CD4-positive, alpha-beta T cell treated with Interleukin-12 subunit alpha and Interleukin-12 subunit beta, for 1 hour (primary cell): ENCODE data around the gene CNTNAP2.
"Not testable (repeated sequence)": the region's sequence is repeated elsewhere in the genome, so short reads cannot be mapped to it uniquely, and the experiment has no call there.

Experiments
- DNase-seq: peaks from one replicate; pipeline ENCODE4 v3.0.0-alpha.2; 2020

Gene CNTNAP2

GRCh38 chr7:148255333-148255732 is 2138.7 kb downstream of the CNTNAP2 start:
- DNase-seq = no peak

- no peak for DNase-seq
Measured at GRCh38 chr7:148256433-148256832, 2139.8 kb downstream of the CNTNAP2 start.

- DNase-seq = no peak
Measured at GRCh38 chr7:148260599-148260998, 2144.0 kb downstream of the CNTNAP2 start.

- no peak for DNase-seq
Measured at GRCh38 chr7:148261523-148261922, 2144.9 kb downstream of the CNTNAP2 start.

- DNase-seq = no peak
Measured at GRCh38 chr7:148261996-148262688, 2145.5 kb downstream of the CNTNAP2 start.

GRCh38 chr7:148262721-148263229 is 2146.2 kb downstream of the CNTNAP2 start:
- DNase-seq = peak; percentile 55

GRCh38 chr7:148264933-148265557 is 2148.4 kb downstream of the CNTNAP2 start:
- DNase-seq = no peak

- DNase-seq = no peak
Measured at GRCh38 chr7:148265896-148266295, 2149.3 kb downstream of the CNTNAP2 start.

GRCh38 chr7:148266795-148267194 is 2150.2 kb downstream of the CNTNAP2 start:
- no peak for DNase-seq

GRCh38 chr7:148270576-148270975 is 2154.0 kb downstream of the CNTNAP2 start:
- DNase-seq = no peak

- no peak for DNase-seq
Measured at GRCh38 chr7:148274118-148274517, 2157.5 kb downstream of the CNTNAP2 start.

- DNase-seq = no peak
Measured at GRCh38 chr7:148275359-148275890, 2158.8 kb downstream of the CNTNAP2 start.

GRCh38 chr7:148276314-148277041 is 2159.9 kb downstream of the CNTNAP2 start:
- no peak for DNase-seq

- DNase-seq = no peak
Measured at GRCh38 chr7:148277042-148277660, 2160.6 kb downstream of the CNTNAP2 start.

GRCh38 chr7:148286150-148286549 is 2169.5 kb downstream of the CNTNAP2 start:
- DNase-seq = no peak

GRCh38 chr7:148287538-148287937 is 2170.9 kb downstream of the CNTNAP2 start:
- DNase-seq = no peak

- DNase-seq = no peak
Measured at GRCh38 chr7:148288592-148289151, 2172.1 kb downstream of the CNTNAP2 start.

GRCh38 chr7:148289630-148290029 is 2173.0 kb downstream of the CNTNAP2 start:
- no peak for DNase-seq

GRCh38 chr7:148290538-148290937 is 2173.9 kb downstream of the CNTNAP2 start:
- no peak for DNase-seq

GRCh38 chr7:148291799-148292198 is 2175.2 kb downstream of the CNTNAP2 start:
- DNase-seq = no peak

GRCh38 chr7:148296994-148297644 is 2180.5 kb downstream of the CNTNAP2 start:
- no peak for DNase-seq

- not testable (repeated sequence) for DNase-seq
Measured at GRCh38 chr7:148298768-148299167, 2182.2 kb downstream of the CNTNAP2 start.
